Measurements from ENCODE around the gene SSR1.

SSR1 gene

GRCh38 chr6:7314414-7314813, 1.4 kb upstream of the SSR1 start:
- TF ChIP-seq JUND (IDR thresholded peaks at IDR 0.05; ENCODE audit: low read depth): no peak
- DNase-seq (ENCODE audit: low read depth in 1 of 2, low spot score in 1 of 2): no peak
- in situ Hi-C loops (cut with HindIII; ENCODE audit: low pct_unique_long_range_greater_than_20kb, low sequenced_read_pairs): no loop called here

- in situ Hi-C loops (cut with HindIII; ENCODE audit: low pct_unique_long_range_greater_than_20kb, low sequenced_read_pairs): no loop called here
- no peak for DNase-seq (ENCODE audit: low read depth in 1 of 2, low spot score in 1 of 2)
- TF ChIP-seq JUND (IDR thresholded peaks at IDR 0.05; ENCODE audit: low read depth): no peak
Measured at GRCh38 chr6:7313505-7314165, 636 bp upstream of the SSR1 start.

DNA sequence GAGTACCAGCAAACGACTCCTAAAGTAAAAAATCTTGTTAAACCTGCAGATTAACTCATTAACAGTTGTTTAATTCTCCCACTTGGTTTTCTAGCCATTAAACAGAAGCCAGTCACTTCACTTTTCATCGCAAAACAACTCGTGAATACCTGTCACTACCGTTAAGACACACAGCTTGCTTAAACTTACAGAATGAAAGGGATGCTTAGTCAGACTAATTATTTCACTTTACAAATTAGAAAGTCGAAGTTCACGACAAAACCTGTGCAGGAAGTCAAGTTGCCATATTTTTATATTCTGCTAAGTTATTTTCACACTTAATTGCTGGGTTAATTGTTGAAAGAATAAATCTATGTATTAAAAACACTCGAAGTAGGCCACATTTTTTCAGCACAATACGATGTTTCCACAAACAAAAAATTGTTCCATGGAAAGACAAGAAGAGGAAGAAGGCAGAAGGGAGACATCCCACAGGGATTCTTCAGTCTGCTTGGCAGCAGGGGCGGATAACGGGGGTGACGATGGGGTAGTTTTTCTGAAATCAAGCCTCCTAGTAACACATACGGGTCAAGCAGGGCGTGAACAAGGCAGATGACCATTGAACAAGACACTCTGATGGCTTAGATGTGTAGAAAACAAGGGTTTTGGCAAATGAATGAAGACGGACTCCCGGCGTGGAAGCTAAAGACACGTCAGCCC, 933 bp downstream of the SSR1 start:
- in situ Hi-C loops (cut with HindIII; ENCODE audit: low pct_unique_long_range_greater_than_20kb, low sequenced_read_pairs): no loop called here
- no peak for TF ChIP-seq JUND (IDR thresholded peaks at IDR 0.05; ENCODE audit: low read depth)

DNA sequence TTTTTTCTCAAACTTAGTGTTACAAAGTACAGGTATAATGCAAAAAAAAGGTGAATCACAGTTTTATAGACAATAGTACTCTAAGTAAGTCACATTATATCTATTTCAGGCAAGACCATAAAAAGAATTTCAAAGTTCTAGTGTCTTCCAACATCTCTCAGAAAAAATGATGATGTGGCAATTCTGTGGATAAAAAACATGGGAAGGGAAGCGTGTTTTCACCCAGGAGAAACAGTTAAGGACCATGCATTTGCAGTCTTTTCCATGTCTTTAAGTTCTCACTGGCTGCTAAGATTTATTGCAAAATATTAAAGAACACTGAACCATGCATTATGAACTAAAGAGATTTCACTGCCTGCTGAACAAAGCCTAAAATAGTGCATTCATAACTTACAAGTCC, 1.8 kb downstream of the SSR1 start:
- in situ Hi-C loops (cut with HindIII; ENCODE audit: low pct_unique_long_range_greater_than_20kb, low sequenced_read_pairs): no loop called here

More for the DNA sequence above, 933 bp downstream of the SSR1 start:
- no peak for DNase-seq (ENCODE audit: low read depth in 1 of 2, low spot score in 1 of 2)

GRCh38 chr6:7309050-7309449, 3.9 kb downstream of the SSR1 start:
- in situ Hi-C loops (cut with HindIII; ENCODE audit: low pct_unique_long_range_greater_than_20kb, low sequenced_read_pairs): no loop called here

More for the DNA sequence above, 1.8 kb downstream of the SSR1 start:
- TF ChIP-seq JUND (IDR thresholded peaks at IDR 0.05; ENCODE audit: low read depth): no peak
- no peak for DNase-seq (ENCODE audit: low read depth in 1 of 2, low spot score in 1 of 2)

GRCh38 chr6:7307533-7307932, 5.5 kb downstream of the SSR1 start:
- in situ Hi-C loops (cut with HindIII; ENCODE audit: low pct_unique_long_range_greater_than_20kb, low sequenced_read_pairs): no loop called here
- no peak for DNase-seq (ENCODE audit: low read depth in 1 of 2, low spot score in 1 of 2)
- no peak for TF ChIP-seq JUND (IDR thresholded peaks at IDR 0.05; ENCODE audit: low read depth)

More at GRCh38 chr6:7309050-7309449, 3.9 kb downstream of the SSR1 start:
- no peak for TF ChIP-seq JUND (IDR thresholded peaks at IDR 0.05; ENCODE audit: low read depth)
- DNase-seq (ENCODE audit: low read depth in 1 of 2, low spot score in 1 of 2): no peak

GRCh38 chr6:7304821-7305220, 8.2 kb downstream of the SSR1 start:
- in situ Hi-C loops (cut with HindIII; ENCODE audit: low pct_unique_long_range_greater_than_20kb, low sequenced_read_pairs): no loop called here

GRCh38 chr6:7301702-7302101, 11.3 kb downstream of the SSR1 start:
- in situ Hi-C loops (cut with HindIII; ENCODE audit: low pct_unique_long_range_greater_than_20kb, low sequenced_read_pairs): no loop called here
- no peak for TF ChIP-seq JUND (IDR thresholded peaks at IDR 0.05; ENCODE audit: low read depth)
- no peak for DNase-seq (ENCODE audit: low read depth in 1 of 2, low spot score in 1 of 2)

More at GRCh38 chr6:7304821-7305220, 8.2 kb downstream of the SSR1 start:
- no peak for DNase-seq (ENCODE audit: low read depth in 1 of 2, low spot score in 1 of 2)
- no peak for TF ChIP-seq JUND (IDR thresholded peaks at IDR 0.05; ENCODE audit: low read depth)

DNA sequence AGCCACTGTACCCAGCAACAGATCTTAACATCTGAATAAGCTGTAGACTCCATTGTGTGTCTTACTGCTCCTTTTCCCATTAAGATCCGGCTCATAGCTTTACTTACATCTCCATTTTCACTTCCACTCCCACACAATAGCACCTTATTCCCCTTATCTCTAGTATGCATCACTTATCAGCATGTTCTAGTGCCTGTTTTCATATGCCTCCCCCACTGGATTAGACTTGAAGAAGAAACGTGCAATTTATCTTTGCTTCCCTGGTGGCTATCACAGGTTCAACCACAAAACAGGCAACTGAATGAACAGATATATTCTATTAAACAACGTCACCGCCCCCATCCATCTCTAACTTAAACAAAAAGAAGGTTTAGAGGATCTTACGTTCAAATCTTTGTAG, 12.1 kb downstream of the SSR1 start:
- in situ Hi-C loops (cut with HindIII; ENCODE audit: low pct_unique_long_range_greater_than_20kb, low sequenced_read_pairs): no loop called here
- TF ChIP-seq JUND (IDR thresholded peaks at IDR 0.05; ENCODE audit: low read depth): no peak
- DNase-seq (ENCODE audit: low read depth in 1 of 2, low spot score in 1 of 2): no peak

DNA sequence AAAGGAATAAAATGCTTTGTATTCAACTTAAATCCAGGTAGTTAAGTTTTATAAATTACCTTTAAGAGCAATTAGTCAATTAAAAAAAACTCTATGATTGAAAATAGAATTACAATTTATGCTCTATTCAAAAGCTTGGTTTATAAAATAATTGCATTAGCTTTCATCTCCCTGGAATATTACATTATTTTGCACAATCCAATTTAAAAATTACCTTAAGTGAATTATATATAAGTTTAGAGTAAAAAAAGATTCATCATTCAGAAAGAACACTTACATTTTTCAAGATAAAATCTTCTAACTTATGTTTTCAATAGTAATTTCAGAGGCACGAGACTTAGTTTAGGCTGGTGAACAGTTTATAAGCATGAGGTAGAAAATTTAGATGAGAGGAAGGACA, 14.9 kb downstream of the SSR1 start:
- TF ChIP-seq JUND (IDR thresholded peaks at IDR 0.05; ENCODE audit: low read depth): no peak
- in situ Hi-C loops (cut with HindIII; ENCODE audit: low pct_unique_long_range_greater_than_20kb, low sequenced_read_pairs): no loop called here
- DNase-seq (ENCODE audit: low read depth in 1 of 2, low spot score in 1 of 2): no peak

- in situ Hi-C loops (cut with HindIII; ENCODE audit: low pct_unique_long_range_greater_than_20kb, low sequenced_read_pairs): no loop called here
- no peak for DNase-seq (ENCODE audit: low read depth in 1 of 2, low spot score in 1 of 2)
- TF ChIP-seq JUND (IDR thresholded peaks at IDR 0.05; ENCODE audit: low read depth): no peak
Measured at GRCh38 chr6:7296602-7297001, 16.4 kb downstream of the SSR1 start.

- no peak for DNase-seq (ENCODE audit: low read depth in 1 of 2, low spot score in 1 of 2)
- TF ChIP-seq JUND (IDR thresholded peaks at IDR 0.05; ENCODE audit: low read depth): no peak
- in situ Hi-C loops (cut with HindIII; ENCODE audit: low pct_unique_long_range_greater_than_20kb, low sequenced_read_pairs): no loop called here
Measured at GRCh38 chr6:7295916-7296315, 17.1 kb downstream of the SSR1 start.

GRCh38 chr6:7292596-7293255, 20.3 kb downstream of the SSR1 start:
- DNase-seq (ENCODE audit: low read depth in 1 of 2, low spot score in 1 of 2): no peak
- no peak for TF ChIP-seq JUND (IDR thresholded peaks at IDR 0.05; ENCODE audit: low read depth)
- in situ Hi-C loops (cut with HindIII; ENCODE audit: low pct_unique_long_range_greater_than_20kb, low sequenced_read_pairs): no loop called here
